Measurements from ENCODE around the gene P2RY2.
"Not testable (repeated sequence)": the region's sequence is repeated elsewhere in the genome, so short reads cannot be mapped to it uniquely, and the experiment has no call there.

Gene P2RY2

GRCh38 chr11:73269459-73270015, 51.5 kb downstream of the P2RY2 start:
- no peak for DNase-seq

GRCh38 chr11:73270016-73270854, 52.2 kb downstream of the P2RY2 start:
- no peak for DNase-seq

- no peak for DNase-seq
Measured at GRCh38 chr11:73270855-73271477, 52.9 kb downstream of the P2RY2 start.

GRCh38 chr11:73271478-73271865, 53.4 kb downstream of the P2RY2 start:
- DNase-seq: not testable (repeated sequence)

GRCh38 chr11:73271936-73272679, 54.0 kb downstream of the P2RY2 start, which contains the start of gene P2RY6:
P2RY6 (plus strand) TSS chr11:73272338; CDS start chr11:73296519, 24,181 bp downstream.
- DNase-seq: no peak

GRCh38 chr11:73272680-73273038, 54.6 kb downstream of the P2RY2 start:
- no peak for DNase-seq

- DNase-seq: no peak
Measured at GRCh38 chr11:73273222-73273895, 55.3 kb downstream of the P2RY2 start.

- not testable (repeated sequence) for DNase-seq
Measured at GRCh38 chr11:73274191-73274590, 56.1 kb downstream of the P2RY2 start.

- no peak for DNase-seq
Measured at GRCh38 chr11:73274722-73275380, 56.8 kb downstream of the P2RY2 start.

- no peak for DNase-seq
Measured at GRCh38 chr11:73275381-73275750, 57.3 kb downstream of the P2RY2 start.

GRCh38 chr11:73277467-73277866, 59.4 kb downstream of the P2RY2 start:
- DNase-seq: no peak

GRCh38 chr11:73280626-73281025, 62.5 kb downstream of the P2RY2 start:
- DNase-seq: no peak

- no peak for DNase-seq
Measured at GRCh38 chr11:73281201-73281741, 63.2 kb downstream of the P2RY2 start.

GRCh38 chr11:73281796-73282660, 63.9 kb downstream of the P2RY2 start:
- DNase-seq: no peak

GRCh38 chr11:73283276-73284000, 65.4 kb downstream of the P2RY2 start:
- DNase-seq: no peak

GRCh38 chr11:73284106-73284505, 66.0 kb downstream of the P2RY2 start:
- DNase-seq: no peak

- DNase-seq: no peak
Measured at GRCh38 chr11:73285721-73286120, 67.6 kb downstream of the P2RY2 start.

Measured in T-helper 1 cell (primary cell).